HEK293 (cell line): ENCODE results near the gene ANKRD23.

Experiments
- GLIS2 ChIP-seq: fragments of 450-650 bp; formaldehyde crosslinking; IDR thresholded peaks from 2 replicates; pipeline ENCODE4 v1.5.1; 2016; ENCODE audit warnings: missing biosample characterization, missing genetic modification characterization
- KLF7 ChIP-seq: fragments of 450-650 bp; formaldehyde crosslinking; IDR thresholded peaks from 2 replicates; pipeline ENCODE4 v1.5.1; 2016; ENCODE audit warnings: missing biosample characterization, missing genetic modification characterization, borderline replicate concordance
- KLF9 ChIP-seq: fragments of 450-650 bp; formaldehyde crosslinking; IDR thresholded peaks from 2 replicates; pipeline ENCODE4 v1.5.1; 2016; ENCODE audit warnings: missing biosample characterization, missing genetic modification characterization, low read depth
- SP2 ChIP-seq: fragments of 450-650 bp; formaldehyde crosslinking; IDR thresholded peaks from 2 replicates; pipeline ENCODE4 v1.5.1; 2016; ENCODE audit warnings: missing biosample characterization, missing genetic modification characterization
- ZBTB17 ChIP-seq: fragments of 450-650 bp; formaldehyde crosslinking; IDR thresholded peaks from 2 replicates; pipeline ENCODE4 v1.5.1; 2016; ENCODE audit warnings: missing biosample characterization, missing genetic modification characterization
- ZBTB20 ChIP-seq: fragments of 450-650 bp; formaldehyde crosslinking; IDR thresholded peaks from 2 replicates; pipeline ENCODE4 v1.5.1; 2016; ENCODE audit warnings: missing biosample characterization, missing genetic modification characterization
- ZEB2 ChIP-seq: fragments of 450-650 bp; formaldehyde crosslinking; IDR thresholded peaks from 2 replicates; pipeline ENCODE4 v1.5.1; 2016; ENCODE audit warnings: missing biosample characterization, missing genetic modification characterization
- ZFP41 ChIP-seq: fragments of 450-650 bp; formaldehyde crosslinking; IDR thresholded peaks from 2 replicates; pipeline ENCODE4 v1.5.1; 2016; ENCODE audit warnings: missing biosample characterization, missing genetic modification characterization, borderline replicate concordance
- ZFP69B ChIP-seq: fragments of 450-650 bp; formaldehyde crosslinking; IDR thresholded peaks from 2 replicates; pipeline ENCODE4 v1.5.1; 2016; ENCODE audit warnings: missing biosample characterization, missing genetic modification characterization
- ZNF10 ChIP-seq: fragments of 450-650 bp; formaldehyde crosslinking; IDR thresholded peaks from 2 replicates; pipeline ENCODE4 v1.5.1; 2017; ENCODE audit warnings: missing biosample characterization, missing genetic modification characterization
- ZNF169 ChIP-seq: fragments of 450-650 bp; formaldehyde crosslinking; IDR thresholded peaks from 2 replicates; pipeline ENCODE4 v1.5.1; 2016; ENCODE audit warnings: missing biosample characterization, missing genetic modification characterization
- ZNF214 ChIP-seq: fragments of 450-650 bp; formaldehyde crosslinking; IDR thresholded peaks from 2 replicates; pipeline ENCODE4 v1.5.1; 2017; ENCODE audit warnings: missing biosample characterization, mild to moderate bottlenecking, missing genetic modification characterization, borderline replicate concordance
- ZNF239 ChIP-seq: fragments of 450-650 bp; formaldehyde crosslinking; IDR thresholded peaks from 2 replicates; pipeline ENCODE4 v1.5.1; 2016; ENCODE audit warnings: missing biosample characterization, missing genetic modification characterization
- ZNF335 ChIP-seq: fragments of 450-650 bp; formaldehyde crosslinking; conservative IDR thresholded peaks from 2 replicates; pipeline ENCODE4 v1.5.1; 2016; ENCODE audit warnings: missing biosample characterization, missing genetic modification characterization
- ZNF350 ChIP-seq: fragments of 450-650 bp; formaldehyde crosslinking; IDR thresholded peaks from 2 replicates; pipeline ENCODE4 v1.5.0; 2017; ENCODE audit warnings: missing biosample characterization, mild to moderate bottlenecking, missing genetic modification characterization
- ZNF37A ChIP-seq: fragments of 450-650 bp; IDR thresholded peaks from 2 replicates; pipeline ENCODE4 v1.5.1; 2018; ENCODE audit warnings: missing biosample characterization, missing genetic modification characterization
- ZNF426 ChIP-seq: fragments of 450-650 bp; formaldehyde crosslinking; IDR thresholded peaks from 2 replicates; pipeline ENCODE4 v1.5.1; 2017; ENCODE audit warnings: missing biosample characterization, missing genetic modification characterization, mild to moderate bottlenecking, inconsistent platforms, moderate library complexity
- ZNF48 ChIP-seq: fragments of 450-650 bp; formaldehyde crosslinking; IDR thresholded peaks from 2 replicates; pipeline ENCODE4 v1.5.1; 2016; ENCODE audit warnings: missing biosample characterization, missing genetic modification characterization
- ZNF514 ChIP-seq: fragments of 450-650 bp; formaldehyde crosslinking; IDR thresholded peaks from 2 replicates; pipeline ENCODE4 v1.5.1; 2016; ENCODE audit warnings: missing biosample characterization, missing genetic modification characterization
- ZNF548 ChIP-seq: fragments of 450-650 bp; formaldehyde crosslinking; IDR thresholded peaks from 2 replicates; pipeline ENCODE4 v1.5.1; 2016; ENCODE audit warnings: missing biosample characterization, missing genetic modification characterization
- ZNF585B ChIP-seq: fragments of 450-650 bp; formaldehyde crosslinking; IDR thresholded peaks from 2 replicates; pipeline ENCODE4 v1.5.1; 2016; ENCODE audit warnings: missing biosample characterization, missing genetic modification characterization
- ZNF623 ChIP-seq: fragments of 450-650 bp; formaldehyde crosslinking; IDR thresholded peaks from 2 replicates; pipeline ENCODE4 v1.5.1; 2016; ENCODE audit warnings: missing biosample characterization, missing genetic modification characterization
- ZNF626 ChIP-seq: fragments of 450-650 bp; sonication (Bioruptor Pico); formaldehyde crosslinking; IDR thresholded peaks from 2 replicates; pipeline ENCODE4 v1.5.1; 2018; ENCODE audit warnings: missing biosample characterization, missing genetic modification characterization, inconsistent platforms
- ZNF654 ChIP-seq: fragments of 450-650 bp; formaldehyde crosslinking; IDR thresholded peaks from 2 replicates; pipeline ENCODE4 v1.5.1; 2016; ENCODE audit warnings: low read depth, missing biosample characterization, missing genetic modification characterization
- ZNF791 ChIP-seq: fragments of 450-650 bp; formaldehyde crosslinking; IDR thresholded peaks from 2 replicates; pipeline ENCODE4 v1.5.1; 2016; ENCODE audit warnings: missing biosample characterization, missing genetic modification characterization
- ZSCAN30 ChIP-seq: fragments of 450-650 bp; IDR thresholded peaks from 2 replicates; pipeline ENCODE4 v1.5.1; 2018; ENCODE audit warnings: missing biosample characterization, mild to moderate bottlenecking, missing genetic modification characterization, moderate library complexity
- TF ChIP-seq, protein P1 (sequence below): fragments of 450-650 bp; formaldehyde crosslinking; IDR thresholded peaks from 2 replicates; pipeline ENCODE4 v1.5.1; 2016; ENCODE audit warnings: missing biosample characterization, missing genetic modification characterization
- TF ChIP-seq, protein P2 (sequence below): fragments of 450-650 bp; formaldehyde crosslinking; IDR thresholded peaks from 2 replicates; pipeline ENCODE4 v1.5.1; 2016; ENCODE audit warnings: missing biosample characterization, missing genetic modification characterization, low read depth
- TF ChIP-seq, protein P3 (sequence below): fragments of 450-650 bp; formaldehyde crosslinking; IDR thresholded peaks from 2 replicates; pipeline ENCODE4 v1.5.1; 2016; ENCODE audit warnings: missing biosample characterization, missing genetic modification characterization
- TF ChIP-seq, protein P4 (sequence below): fragments of 450-650 bp; formaldehyde crosslinking; IDR thresholded peaks from 2 replicates; pipeline ENCODE4 v1.5.1; 2016; ENCODE audit warnings: missing biosample characterization, missing genetic modification characterization
- TF ChIP-seq, protein P5 (sequence below): fragments of 450-650 bp; formaldehyde crosslinking; IDR thresholded peaks from 2 replicates; pipeline ENCODE4 v1.5.1; 2016; ENCODE audit warnings: missing biosample characterization, missing genetic modification characterization
- TF ChIP-seq, protein P6 (sequence below): fragments of 450-650 bp; formaldehyde crosslinking; IDR thresholded peaks from 2 replicates; pipeline ENCODE4 v1.5.1; 2017; ENCODE audit warnings: missing biosample characterization, missing genetic modification characterization

ANKRD23 gene

DNA sequence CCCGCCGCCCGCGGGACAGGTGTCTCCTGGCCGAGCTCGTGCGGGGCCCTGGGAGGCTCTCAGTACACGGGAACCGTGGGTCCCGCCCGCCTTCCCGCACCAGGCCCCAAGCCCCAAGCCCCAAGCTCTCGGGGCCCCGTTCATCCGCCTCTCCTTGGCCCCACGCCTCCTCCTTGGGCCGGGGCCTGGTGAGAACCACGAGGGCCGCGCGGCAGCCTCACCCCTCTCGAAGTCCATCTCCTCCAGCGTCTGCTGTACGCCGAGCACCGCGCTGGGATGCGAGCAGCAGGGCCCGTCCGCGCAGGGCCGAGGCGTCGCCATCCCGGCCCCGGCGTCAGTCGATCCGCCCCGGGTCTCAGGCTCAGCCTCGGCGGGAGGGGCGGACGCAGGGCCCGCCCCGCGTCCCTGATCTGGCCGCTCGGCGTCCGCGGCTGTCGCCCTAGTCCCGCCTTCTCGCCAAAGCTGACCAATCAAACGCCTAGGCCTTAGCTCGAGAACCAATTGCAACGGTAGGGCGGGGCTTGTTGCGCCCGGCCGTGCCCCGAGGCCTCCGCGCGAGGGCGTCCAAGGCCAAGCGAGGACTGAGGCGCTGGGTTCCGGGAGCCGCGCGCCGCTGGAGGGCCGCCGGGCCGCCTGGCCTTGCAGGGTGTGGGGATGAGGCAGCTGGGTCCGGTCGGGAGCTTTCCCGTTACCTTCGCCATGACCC is 14.0 kb upstream of the ANKRD23 start, which contains the start of gene ANKRD39 (continued):
- TF ChIP-seq KLF7 (tag by site-specific recombination) = no peak
- TF ChIP-seq ZNF48 (tag by site-specific recombination) = no peak
- TF ChIP-seq, protein P1, sequence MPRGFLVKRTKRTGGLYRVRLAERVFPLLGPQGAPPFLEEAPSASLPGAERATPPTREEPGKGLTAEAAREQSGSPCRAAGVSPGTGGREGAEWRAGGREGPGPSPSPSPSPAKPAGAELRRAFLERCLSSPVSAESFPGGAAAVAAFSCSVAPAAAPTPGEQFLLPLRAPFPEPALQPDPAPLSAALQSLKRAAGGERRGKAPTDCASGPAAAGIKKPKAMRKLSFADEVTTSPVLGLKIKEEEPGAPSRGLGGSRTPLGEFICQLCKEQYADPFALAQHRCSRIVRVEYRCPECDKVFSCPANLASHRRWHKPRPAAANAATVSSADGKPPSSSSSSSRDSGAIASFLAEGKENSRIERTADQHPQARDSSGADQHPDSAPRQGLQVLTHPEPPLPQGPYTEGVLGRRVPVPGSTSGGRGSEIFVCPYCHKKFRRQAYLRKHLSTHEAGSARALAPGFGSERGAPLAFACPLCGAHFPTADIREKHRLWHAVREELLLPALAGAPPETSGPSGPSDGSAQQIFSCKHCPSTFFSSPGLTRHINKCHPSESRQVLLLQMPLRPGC (tag by site-specific recombination) = 0 out of 2 replicates have a peak, but pooled peaks have one; percentile 39
- peak; percentile 97 for TF ChIP-seq SP2 (tag by site-specific recombination)
- peak; percentile 51 for TF ChIP-seq ZFP69B
- TF ChIP-seq ZNF426 = no peak
- TF ChIP-seq ZNF654 = no peak; the same call in 1 of the 2 replicates
- TF ChIP-seq ZNF37A = no peak
- TF ChIP-seq ZFP41 (tag by site-specific recombination) = no peak
- no peak for TF ChIP-seq ZNF626 (tag by site-specific recombination)
- no peak for TF ChIP-seq ZNF10
- peak; percentile 64 for TF ChIP-seq GLIS2 (tag by site-specific recombination)
- TF ChIP-seq ZNF585B = no peak
- TF ChIP-seq ZBTB17 = peak; percentile 50; the same call in 1 of the 2 replicates
- TF ChIP-seq, protein P2, sequence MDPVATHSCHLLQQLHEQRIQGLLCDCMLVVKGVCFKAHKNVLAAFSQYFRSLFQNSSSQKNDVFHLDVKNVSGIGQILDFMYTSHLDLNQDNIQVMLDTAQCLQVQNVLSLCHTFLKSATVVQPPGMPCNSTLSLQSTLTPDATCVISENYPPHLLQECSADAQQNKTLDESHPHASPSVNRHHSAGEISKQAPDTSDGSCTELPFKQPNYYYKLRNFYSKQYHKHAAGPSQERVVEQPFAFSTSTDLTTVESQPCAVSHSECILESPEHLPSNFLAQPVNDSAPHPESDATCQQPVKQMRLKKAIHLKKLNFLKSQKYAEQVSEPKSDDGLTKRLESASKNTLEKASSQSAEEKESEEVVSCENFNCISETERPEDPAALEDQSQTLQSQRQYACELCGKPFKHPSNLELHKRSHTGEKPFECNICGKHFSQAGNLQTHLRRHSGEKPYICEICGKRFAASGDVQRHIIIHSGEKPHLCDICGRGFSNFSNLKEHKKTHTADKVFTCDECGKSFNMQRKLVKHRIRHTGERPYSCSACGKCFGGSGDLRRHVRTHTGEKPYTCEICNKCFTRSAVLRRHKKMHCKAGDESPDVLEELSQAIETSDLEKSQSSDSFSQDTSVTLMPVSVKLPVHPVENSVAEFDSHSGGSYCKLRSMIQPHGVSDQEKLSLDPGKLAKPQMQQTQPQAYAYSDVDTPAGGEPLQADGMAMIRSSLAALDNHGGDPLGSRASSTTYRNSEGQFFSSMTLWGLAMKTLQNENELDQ (tag by site-specific recombination) = no peak
- no peak for TF ChIP-seq ZNF623 (tag by site-specific recombination)
- TF ChIP-seq KLF9 = peak; percentile 23; the same call in 1 of the 2 replicates
- no peak for TF ChIP-seq ZNF169
- TF ChIP-seq ZNF514 = no peak
- TF ChIP-seq, protein P3, sequence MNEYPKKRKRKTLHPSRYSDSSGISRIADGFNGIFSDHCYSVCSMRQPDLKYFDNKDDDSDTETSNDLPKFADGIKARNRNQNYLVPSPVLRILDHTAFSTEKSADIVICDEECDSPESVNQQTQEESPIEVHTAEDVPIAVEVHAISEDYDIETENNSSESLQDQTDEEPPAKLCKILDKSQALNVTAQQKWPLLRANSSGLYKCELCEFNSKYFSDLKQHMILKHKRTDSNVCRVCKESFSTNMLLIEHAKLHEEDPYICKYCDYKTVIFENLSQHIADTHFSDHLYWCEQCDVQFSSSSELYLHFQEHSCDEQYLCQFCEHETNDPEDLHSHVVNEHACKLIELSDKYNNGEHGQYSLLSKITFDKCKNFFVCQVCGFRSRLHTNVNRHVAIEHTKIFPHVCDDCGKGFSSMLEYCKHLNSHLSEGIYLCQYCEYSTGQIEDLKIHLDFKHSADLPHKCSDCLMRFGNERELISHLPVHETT (tag by site-specific recombination) = no peak
- no peak for TF ChIP-seq ZNF548 (tag by site-specific recombination)
- no peak for TF ChIP-seq ZNF214 (tag by site-specific recombination)
- TF ChIP-seq ZNF791 (tag by site-specific recombination) = no peak
- TF ChIP-seq, protein P4, sequence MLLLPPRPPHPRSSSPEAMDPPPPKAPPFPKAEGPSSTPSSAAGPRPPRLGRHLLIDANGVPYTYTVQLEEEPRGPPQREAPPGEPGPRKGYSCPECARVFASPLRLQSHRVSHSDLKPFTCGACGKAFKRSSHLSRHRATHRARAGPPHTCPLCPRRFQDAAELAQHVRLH (tag by site-specific recombination) = 0 out of 2 replicates have a peak, but pooled peaks have one; percentile 29
- no peak for TF ChIP-seq ZNF350 (tag by site-specific recombination)
- TF ChIP-seq ZBTB20 = peak; percentile 94
- no peak for TF ChIP-seq ZNF239 (tag by site-specific recombination)
- TF ChIP-seq ZEB2 (tag by site-specific recombination) = 0 out of 2 replicates have a peak, but pooled peaks have one; percentile 35
- TF ChIP-seq, protein P5, sequence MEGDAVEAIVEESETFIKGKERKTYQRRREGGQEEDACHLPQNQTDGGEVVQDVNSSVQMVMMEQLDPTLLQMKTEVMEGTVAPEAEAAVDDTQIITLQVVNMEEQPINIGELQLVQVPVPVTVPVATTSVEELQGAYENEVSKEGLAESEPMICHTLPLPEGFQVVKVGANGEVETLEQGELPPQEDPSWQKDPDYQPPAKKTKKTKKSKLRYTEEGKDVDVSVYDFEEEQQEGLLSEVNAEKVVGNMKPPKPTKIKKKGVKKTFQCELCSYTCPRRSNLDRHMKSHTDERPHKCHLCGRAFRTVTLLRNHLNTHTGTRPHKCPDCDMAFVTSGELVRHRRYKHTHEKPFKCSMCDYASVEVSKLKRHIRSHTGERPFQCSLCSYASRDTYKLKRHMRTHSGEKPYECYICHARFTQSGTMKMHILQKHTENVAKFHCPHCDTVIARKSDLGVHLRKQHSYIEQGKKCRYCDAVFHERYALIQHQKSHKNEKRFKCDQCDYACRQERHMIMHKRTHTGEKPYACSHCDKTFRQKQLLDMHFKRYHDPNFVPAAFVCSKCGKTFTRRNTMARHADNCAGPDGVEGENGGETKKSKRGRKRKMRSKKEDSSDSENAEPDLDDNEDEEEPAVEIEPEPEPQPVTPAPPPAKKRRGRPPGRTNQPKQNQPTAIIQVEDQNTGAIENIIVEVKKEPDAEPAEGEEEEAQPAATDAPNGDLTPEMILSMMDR (tag by site-specific recombination) = peak; percentile 92
- TF ChIP-seq ZNF335 = peak; percentile 84
- TF ChIP-seq ZSCAN30 (tag by site-specific recombination) = peak; percentile 22
- TF ChIP-seq, protein P6, sequence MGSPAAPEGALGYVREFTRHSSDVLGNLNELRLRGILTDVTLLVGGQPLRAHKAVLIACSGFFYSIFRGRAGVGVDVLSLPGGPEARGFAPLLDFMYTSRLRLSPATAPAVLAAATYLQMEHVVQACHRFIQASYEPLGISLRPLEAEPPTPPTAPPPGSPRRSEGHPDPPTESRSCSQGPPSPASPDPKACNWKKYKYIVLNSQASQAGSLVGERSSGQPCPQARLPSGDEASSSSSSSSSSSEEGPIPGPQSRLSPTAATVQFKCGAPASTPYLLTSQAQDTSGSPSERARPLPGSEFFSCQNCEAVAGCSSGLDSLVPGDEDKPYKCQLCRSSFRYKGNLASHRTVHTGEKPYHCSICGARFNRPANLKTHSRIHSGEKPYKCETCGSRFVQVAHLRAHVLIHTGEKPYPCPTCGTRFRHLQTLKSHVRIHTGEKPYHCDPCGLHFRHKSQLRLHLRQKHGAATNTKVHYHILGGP = no peak
